OCI-LY3 (cell line): ENCODE measurements around the gene MMEL1.
A peak's percentile ranks its signal among the peaks of the same experiment; 100 is the strongest.
"Not testable (repeated sequence)": the region's sequence is repeated elsewhere in the genome, so short reads cannot be mapped to it uniquely, and the experiment has no call there.

ENCODE experiments used
- H2AFZ ChIP-seq: fragments of 200-600, 300-600 bp; shearing (Covaris generic); 2 replicates; pipeline ENCODE4 v1.6.0; 2014; ENCODE audit warnings: antibody characterized with exemption, low read depth, low read length
- H3K27ac ChIP-seq: fragments of 200-600, 300-600 bp; sonication (generic); 2 replicates; pipeline ENCODE4 v1.5.1; 2014; ENCODE audit warnings: mild to moderate bottlenecking, low read length, moderate library complexity, mixed read lengths
- H3K27me3 ChIP-seq: fragments of 200-600, 300-600 bp; sonication (generic); 2 replicates; pipeline ENCODE4 v1.6.1; 2014; ENCODE audit warnings: low read depth, low read length, mixed read lengths
- H3K36me3 ChIP-seq: fragments of 200-600, 300-600 bp; sonication (generic); replicated peaks from 2 replicates; pipeline ENCODE3; 2014; ENCODE audit warnings: low read depth, low read length, mixed read lengths
- H3K4me1 ChIP-seq: fragments of 300-600, 200-600 bp; sonication (generic); 2 replicates; pipeline ENCODE4 v1.6.1; 2014; ENCODE audit warnings: low read length, mixed read lengths
- H3K4me2 ChIP-seq: fragments of 200-600, 300-600 bp; sonication (generic); 2 replicates; pipeline ENCODE4 v1.6.1; 2014; ENCODE audit warnings: low read length, mixed read lengths
- H3K4me3 ChIP-seq: fragments of 300-600, 200-600 bp; sonication (generic); 2 replicates; pipeline ENCODE4 v1.5.1; 2014; ENCODE audit warnings: antibody characterized with exemption, mild to moderate bottlenecking, low read length, moderate library complexity
- H3K79me2 ChIP-seq: fragments of 300-600, 200-600 bp; shearing (Covaris generic); 2 replicates; pipeline ENCODE4 v1.6.1; 2014; ENCODE audit warnings: mild to moderate bottlenecking, low read length, mixed read lengths
- H3K9ac ChIP-seq: fragments of 300-600, 200-600 bp; shearing (Covaris generic); 2 replicates; pipeline ENCODE4 v1.6.0; 2014; ENCODE audit warnings: mild to moderate bottlenecking, low read length, moderate library complexity
- H3K9me3 ChIP-seq: fragments of 200-600, 300-600 bp; shearing (Covaris generic); 2 replicates; pipeline ENCODE4 v1.6.1; 2014; ENCODE audit warnings: low read length, mixed read lengths; ENCODE audit not compliant: insufficient read depth
- H4K20me1 ChIP-seq: fragments of 200-600, 300-600 bp; sonication (generic); 2 replicates; pipeline ENCODE4 v1.6.1; 2016; ENCODE audit warnings: low read length, mixed read lengths; ENCODE audit not compliant: insufficient read depth
- CTCF ChIP-seq: fragments of 200-600, 300-600 bp; sonication (generic); IDR thresholded peaks from 2 replicates; pipeline ENCODE4 v1.5.1; 2014; ENCODE audit warnings: antibody characterized with exemption, low read length, low read depth
- EZH2phosphoT487 ChIP-seq: fragments of 200-600 bp; shearing (Covaris generic); IDR thresholded peaks from 2 replicates; pipeline ENCODE4 v1.6.1; 2018; ENCODE audit warnings: antibody characterized with exemption, mixed run types, low read depth

The MMEL1 gene

DNA sequence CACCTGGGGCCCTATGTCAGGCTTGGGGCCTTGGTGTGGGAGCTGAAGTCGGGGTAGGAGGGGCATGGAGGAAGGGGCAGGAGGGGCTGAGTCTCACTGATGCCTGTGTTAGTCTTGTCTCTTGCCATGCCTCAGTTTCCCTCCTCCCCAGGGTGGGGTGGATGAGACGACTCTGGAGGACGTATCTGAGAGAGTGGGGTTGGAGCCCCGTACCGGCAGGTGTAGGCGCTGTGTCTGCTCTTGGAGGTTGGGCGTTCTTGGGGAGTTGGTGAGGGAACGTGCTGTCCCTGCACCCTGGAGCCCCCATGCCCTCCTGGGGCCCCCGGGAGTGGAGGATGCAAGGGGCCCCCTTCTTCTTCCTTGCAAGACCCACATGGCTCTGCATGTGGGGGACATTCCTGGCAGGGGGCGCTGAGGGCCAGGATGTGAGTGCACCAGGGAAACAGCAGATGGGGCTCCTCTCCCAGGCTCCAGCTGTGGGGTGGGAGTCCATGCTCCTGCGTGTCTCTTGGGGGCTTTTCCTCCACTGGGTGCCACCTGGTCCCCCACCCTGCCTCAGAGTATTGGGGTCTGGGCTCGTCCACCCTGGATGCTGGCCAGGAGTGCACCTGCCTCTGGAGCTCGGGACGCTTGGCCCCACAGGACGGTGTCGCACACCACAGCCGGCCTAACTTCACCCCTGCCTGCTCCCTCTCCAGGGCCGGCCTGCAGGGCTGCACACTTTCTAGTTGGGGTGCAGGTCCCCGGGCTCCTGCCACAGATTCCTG, 78.0 kb downstream of the MMEL1 start:
- Histone ChIP-seq H3K9me3 (no peaks in the 10 kb centered on the region), H3K27me3 (no peaks in the 10 kb centered on the region), H3K9ac (peak overlapping the region; percentile 99), H2AFZ (no peak overlapping the region), H3K4me1 (peaks cover 48% of the 10 kb centered on the region), H4K20me1 (no peaks in the 10 kb centered on the region), H3K79me2 (no peaks in the 10 kb centered on the region; the same call in 1 of the 2 replicates), H3K4me2 (peak overlapping the region; percentile 99), H3K27ac (peak overlapping the region; percentile 77), H3K4me3 (peak overlapping the region; percentile 97), H3K36me3 (peaks cover 14% of the 10 kb centered on the region)
- TF ChIP-seq CTCF (peak; percentile 81), EZH2phosphoT487 (no peak)

DNA sequence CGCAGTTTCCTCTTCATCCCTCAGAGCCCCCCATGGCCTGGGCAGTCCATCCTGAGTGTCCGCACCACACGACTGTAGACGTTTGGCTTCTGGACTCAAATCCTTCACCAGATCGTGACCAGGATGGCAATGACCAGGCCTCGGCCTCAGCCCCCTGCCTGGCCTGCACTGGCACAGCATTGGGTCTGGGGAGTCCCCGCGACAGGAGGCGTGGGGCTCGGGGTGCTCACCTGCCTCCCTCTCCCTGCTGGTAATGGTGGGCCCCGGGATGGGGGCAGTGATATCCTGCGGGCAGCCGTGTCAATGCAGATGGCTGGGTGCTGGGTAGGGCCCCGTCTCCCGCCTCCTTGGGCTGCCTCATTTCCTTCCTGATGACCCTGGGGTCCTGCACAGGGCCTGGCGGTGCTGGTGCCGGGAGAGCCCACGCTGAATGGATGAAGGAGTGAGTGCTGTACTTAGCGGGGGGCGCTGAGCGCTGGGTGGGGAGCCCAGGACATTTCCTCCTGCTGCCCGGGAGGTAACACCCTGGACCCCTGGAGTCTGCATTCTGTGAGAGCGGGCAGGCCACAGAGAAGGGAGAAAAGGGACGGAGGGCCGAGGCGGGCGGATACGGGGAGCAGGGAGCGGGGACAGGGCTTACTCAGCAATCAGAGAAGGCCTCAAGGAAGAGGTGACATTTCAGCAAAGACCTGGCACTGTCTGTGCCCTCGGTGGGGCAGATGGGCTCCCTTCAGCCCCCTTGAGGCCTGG, 78.8 kb downstream of the MMEL1 start:
- no peaks in the 10 kb centered on the region for H3K27me3 ChIP-seq
- no peak overlapping the region for H3K4me3 ChIP-seq
- no peak overlapping the region for H2AFZ ChIP-seq
- no peak for TF ChIP-seq CTCF
- no peak for TF ChIP-seq EZH2phosphoT487
- no peaks in the 10 kb centered on the region for H3K9me3 ChIP-seq
- H3K27ac ChIP-seq = no peak overlapping the region
- H3K79me2 ChIP-seq = no peaks in the 10 kb centered on the region; the same call in 1 of the 2 replicates
- peaks cover 14% of the 10 kb centered on the region for H3K36me3 ChIP-seq
- no peaks in the 10 kb centered on the region for H4K20me1 ChIP-seq
- peaks cover 55% of the 10 kb centered on the region for H3K4me1 ChIP-seq
- H3K4me2 ChIP-seq = no peak overlapping the region
- no peak overlapping the region for H3K9ac ChIP-seq

DNA sequence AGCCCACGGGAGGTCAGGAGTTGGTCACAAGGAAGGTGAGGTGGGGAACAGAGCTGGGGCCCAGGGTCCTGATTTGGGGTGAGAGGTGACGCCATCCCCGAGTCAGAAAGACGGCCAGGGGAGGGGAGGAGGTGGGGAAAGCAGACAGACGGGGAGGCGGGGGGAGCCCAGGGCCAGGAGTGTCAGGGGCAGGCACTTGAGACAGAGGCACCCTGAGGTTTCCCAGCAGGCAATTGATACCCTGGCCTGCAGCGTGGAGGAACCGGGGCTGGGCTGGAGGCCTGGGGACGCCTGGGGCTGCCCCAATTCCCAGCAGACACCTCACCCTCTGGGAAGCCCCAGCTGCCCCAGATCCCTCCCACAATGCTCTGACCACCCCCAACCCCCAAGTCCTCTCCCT, 79.7 kb downstream of the MMEL1 start:
- H3K4me2 ChIP-seq, H3K79me2 ChIP-seq, H3K4me3 ChIP-seq, H2AFZ ChIP-seq, H3K36me3 ChIP-seq, H3K9ac ChIP-seq, H4K20me1 ChIP-seq, H3K27ac ChIP-seq, H3K9me3 ChIP-seq, H3K27me3 ChIP-seq: not testable (repeated sequence)
- H3K4me1 ChIP-seq = peaks cover 62% of the 10 kb centered on the region

GRCh38 chr1:2552189-2552588, 80.6 kb downstream of the MMEL1 start:
- H3K4me1 ChIP-seq = peaks cover 65% of the 10 kb centered on the region

DNA sequence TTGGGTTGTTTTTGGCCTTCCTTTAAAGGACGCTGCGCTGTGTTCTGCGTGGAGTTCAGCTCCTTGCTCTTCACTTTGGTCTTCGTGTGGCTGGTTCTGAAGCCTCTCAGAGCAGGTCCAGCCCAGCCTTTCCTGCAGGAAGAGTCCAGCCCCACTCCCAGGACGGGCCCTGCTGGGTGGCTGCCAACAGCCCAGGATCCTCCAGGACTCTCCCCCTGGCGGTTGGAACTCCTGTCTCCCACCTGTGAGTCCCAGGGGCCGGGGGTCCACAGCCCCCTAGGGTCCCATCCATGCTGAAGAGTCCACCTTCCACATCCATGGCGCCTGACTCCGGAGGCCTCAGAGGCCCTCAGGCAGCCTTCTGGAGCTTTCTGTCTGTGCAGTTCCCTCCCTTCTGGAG, 81.3 kb downstream of the MMEL1 start:
- H3K9ac ChIP-seq, H2AFZ ChIP-seq, H3K27ac ChIP-seq, H3K4me2 ChIP-seq, H4K20me1 ChIP-seq, H3K79me2 ChIP-seq, H3K36me3 ChIP-seq, H3K4me3 ChIP-seq, H3K27me3 ChIP-seq, H3K9me3 ChIP-seq: not testable (repeated sequence)
- H3K4me1 ChIP-seq = peaks cover 59% of the 10 kb centered on the region

More at GRCh38 chr1:2552189-2552588, 80.6 kb downstream of the MMEL1 start:
- Histone ChIP-seq H3K27ac (no peak overlapping the region), H2AFZ (no peak overlapping the region), H3K79me2 (no peaks in the 10 kb centered on the region; the same call in 1 of the 2 replicates), H4K20me1 (no peaks in the 10 kb centered on the region), H3K9me3 (no peaks in the 10 kb centered on the region), H3K9ac (no peak overlapping the region), H3K36me3 (no peaks in the 10 kb centered on the region), H3K4me2 (no peak overlapping the region), H3K4me3 (no peak overlapping the region), H3K27me3 (no peaks in the 10 kb centered on the region)
- TF ChIP-seq CTCF (no peak), EZH2phosphoT487 (no peak)

DNA sequence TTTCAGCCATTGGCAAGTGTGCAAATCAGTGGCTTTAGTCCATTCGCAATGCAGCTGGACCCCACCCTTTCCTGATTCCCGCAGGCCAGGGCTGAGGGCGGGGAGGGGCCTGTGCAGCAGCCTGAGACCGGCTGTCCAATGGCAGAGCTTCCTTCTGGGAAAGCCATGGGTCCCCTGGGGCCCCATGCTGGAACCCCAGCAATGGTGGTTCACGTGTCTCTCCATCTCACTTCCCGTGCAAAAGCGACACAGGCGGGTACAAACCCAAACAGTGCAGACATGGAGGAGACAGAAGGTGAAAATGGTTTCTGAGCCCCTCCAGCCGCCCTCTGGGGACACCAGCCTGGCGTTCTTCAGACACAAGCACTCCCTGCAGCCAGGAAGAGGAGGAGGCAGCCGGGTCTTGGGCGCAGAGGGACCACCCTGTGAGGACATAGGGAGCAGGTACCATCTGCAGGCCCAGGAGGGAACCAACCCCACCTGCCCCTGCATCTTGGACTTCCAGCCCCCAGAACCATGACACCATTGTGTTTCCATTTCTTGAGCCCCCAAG, 82.4 kb downstream of the MMEL1 start:
- H3K36me3 ChIP-seq, H2AFZ ChIP-seq, H4K20me1 ChIP-seq, H3K27me3 ChIP-seq, H3K9me3 ChIP-seq, H3K79me2 ChIP-seq: not testable (repeated sequence)
- H3K4me2 ChIP-seq = peak overlapping the region; percentile 89
- H3K4me3 ChIP-seq = peak overlapping the region; percentile 40
- H3K9ac ChIP-seq = peak overlapping the region; percentile 33; the same call in 1 of the 2 replicates
- H3K4me1 ChIP-seq = peaks cover 56% of the 10 kb centered on the region
- peak overlapping the region; percentile 99 for H3K27ac ChIP-seq
